Heart right ventricle (tissue), 16 donors: ENCODE data around the gene NFIC. TPM values are rescaled to one million over a fixed set of nuclear protein-coding genes. Genes with fewer than 3 reads are reported as not detected.

ENCODE experiments used
- ATAC-seq, 8 donors: fragments of 200-7000 bp; cut with Tn5 transposase; one replicate each; pipeline ENCODE4 v1.9.1; 2020; ENCODE audit warnings: mild to moderate bottlenecking in 8 of 8, moderate library complexity in 8 of 8, moderate number of reproducible peaks in 1 of 8
- DNase-seq, 2 donors: peaks; one replicate each; pipeline ENCODE4 v3.0.0-alpha.2; 2020
- H3K27ac ChIP-seq, 10 donors: fragments of 200-600 bp; sonication (generic) in 2 of 10; one replicate each; pipeline versions ENCODE4 v1.5.0 to v1.8.0; 2020 to 2022; ENCODE audit warnings: mild to moderate bottlenecking in 3 of 10
- H3K27me3 ChIP-seq, 7 donors: fragments of 200-600 bp; one replicate each; pipeline ENCODE4 v1.8.0; 2021 to 2022; ENCODE audit warnings: mild to moderate bottlenecking in 2 of 7
- H3K36me3 ChIP-seq, 9 donors: fragments of 200-600 bp; sonication (generic) in 1 of 9; one replicate each; pipeline versions ENCODE4 v1.5.0 to v1.8.0; 2020 to 2022; ENCODE audit warnings: mild to moderate bottlenecking in 2 of 9
- H3K4me1 ChIP-seq, 9 donors: fragments of 200-600 bp; sonication (generic) in 1 of 9; one replicate each; pipeline versions ENCODE4 v1.5.0 to v1.8.0; 2020 to 2022; ENCODE audit warnings: mild to moderate bottlenecking in 4 of 9
- H3K4me3 ChIP-seq, 10 donors: fragments of 200-600 bp; sonication (generic) in 2 of 10; one replicate each; pipeline versions ENCODE4 v1.5.0 to v1.8.0; 2020 to 2022; ENCODE audit warnings: mild to moderate bottlenecking in 7 of 10, moderate library complexity in 2 of 10
- H3K9me3 ChIP-seq, 11 donors: fragments of 200-600 bp in 10 of 11; sonication (generic) in 2 of 11; one replicate each; pipeline versions ENCODE4 v1.5.0 to v1.8.0; 2013 to 2022; ENCODE audit warnings: mild to moderate bottlenecking in 2 of 11, control low read depth in 1 of 11, moderate library complexity in 1 of 11
- WGBS, 2 donors: extraction: QIAGEN DNeasy Blood & Tissue Kit; methylation state at CpG; one replicate each; pipeline ENCODE4 v1.1.7; 2013; ENCODE audit warnings: inconsistent platforms in 1 of 2; 5-methylcytosine and 5-hydroxymethylcytosine counted together
- intact Hi-C, 10 donors: fragments of 100-400 bp; cut with DNase I; formaldehyde crosslinking; loops; one replicate each; pipeline versions ENCODE4 v1.11.1 to v1.14.2; 2022
- polyA plus RNA-seq, 2 donors: library from polyadenylated mRNA; stranded (reverse); fragments of 200-250 nt; gene quantifications; one replicate each; pipeline ENCODE4 v1.2.3, GENCODE V29; 2013
- total RNA-seq, 10 donors: library from RNA; stranded (reverse); fragmentation: NEBNext Ultra II Directional in 3 of 10; extraction: Animal tissue kit (Norgen Biotek cat#: 25700) in 3 of 10; gene quantifications; one replicate each; pipeline versions ENCODE4 v1.2.1 to v1.2.4, GENCODE V29; 2021 to 2023
- TF ChIP-seq, protein P1 (sequence below), 9 donors: fragments of 200-600 bp; sonication (generic) in 2 of 9; IDR thresholded peaks; one replicate each; pipeline versions ENCODE4 v1.5.0 to v1.8.0; 2021 to 2022; ENCODE audit warnings: antibody characterized with exemption in 9 of 9, mild to moderate bottlenecking in 5 of 9, moderate library complexity in 1 of 9
- donor health status: Arrhythmogenic right ventricular cardiomyopathy.
- donor health status: ischemic (EF 13 %, LVEDD 7.1; RV severe dilation, severe dysfunction).
- donor health status: healthy with polysubstance abuse.
- donor health status: DM: no; HTN: yes; CAD: no.
- donor health status: DM: no; HTN: no; CAD: no.
- donor health status: ischemic (EF 25% LVEDD 6.9; RV normal size, moderate dysfunction).
- donor health status: ischemic (EF 25% LVEDD 5.7; RV mildly dilated, moderate dysfunction).
- donor health status: healthy.
- donor health status: DM: yes; HTN: yes; CAD: no.
- donor health status: Ischemic cardiomyopathy.
- donor health status: ischemic (EF 35%, LVEDD 5.7; RV mildly dilated, moderate dysfunction).
- donor health status: nonischemic (EF 11% LVEDD 7.7; RV severe dilation, severe dysfunction).
- donor health status: DM: yes; HTN: yes; CAD: no.
- donor health status: PGD.
- donor health status: ischemic (EF 29% LVEDD 5.4; RV normal size, mild dysfunction).
- donor health status: nonischemic (EF 23%, LVEDD 6.1; RV moderate dilation, normal function).

The NFIC gene
- total and polyA plus RNA-seq, 12 donors = 52.3 to 217 (median 157) TPM

DNA sequence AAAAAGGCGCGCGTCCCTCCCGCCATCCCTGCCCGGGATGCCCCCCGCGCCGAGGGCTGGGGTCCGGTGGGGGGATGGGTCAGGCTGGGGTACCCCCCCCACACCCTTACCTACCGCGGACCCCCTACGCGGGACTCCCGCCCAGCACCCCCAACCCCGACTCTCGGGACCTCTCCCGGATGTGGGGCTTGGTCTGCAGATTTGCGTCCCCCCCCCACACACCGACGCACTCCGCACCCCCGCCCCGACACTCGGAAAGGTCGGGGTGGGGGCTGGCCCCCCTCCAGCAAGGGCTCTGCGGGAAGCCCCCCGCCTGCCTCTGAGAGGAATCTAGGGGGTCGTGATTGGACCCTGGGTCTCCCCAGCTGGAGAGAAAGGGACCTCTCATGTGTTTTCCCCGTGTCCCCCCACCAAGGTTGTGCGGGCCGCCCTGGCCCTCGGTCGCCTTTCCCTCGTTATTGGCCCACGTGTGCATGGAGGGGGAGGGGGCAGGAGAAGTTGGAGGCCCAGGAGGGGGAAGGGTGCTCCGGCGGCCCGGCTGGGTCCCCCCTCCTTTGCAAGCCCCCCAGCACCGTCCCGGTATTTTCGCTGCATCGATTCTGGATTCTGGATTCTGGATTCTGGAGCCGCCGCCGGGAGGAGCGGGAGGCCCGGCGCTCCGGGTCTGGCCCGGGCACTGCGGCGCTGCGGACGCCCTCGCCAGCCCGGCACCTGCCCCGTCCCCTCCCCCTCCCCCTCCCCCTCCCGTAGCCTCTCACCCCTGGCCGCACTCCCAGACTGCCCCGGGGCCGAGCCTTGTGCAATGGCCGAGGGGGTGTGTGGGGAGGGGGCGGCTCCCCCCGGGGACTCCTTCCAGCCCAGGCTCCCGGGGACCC lies 607 bp downstream of the NFIC start:
- Histone ChIP-seq H3K27me3 (no peaks in the 10 kb centered on the region), H3K4me1 (peaks cover 25 to 71% (median 61%) of the 10 kb centered on the region in 9 donors), H3K36me3 (peaks cover 0 to 4% (median 0%) of the 10 kb centered on the region in 9 donors), H3K9me3 (no peaks in the 10 kb centered on the region), H3K4me3 (peak overlapping the region; percentile 78 to 95 (median 84)), H3K27ac (peak overlapping the region; percentile 94 to 100 (median 98))
- DNase-seq (peak; percentile 58 to 63), ATAC-seq (peak; percentile 25 to 58 (median 36))
- TF ChIP-seq, protein P1, sequence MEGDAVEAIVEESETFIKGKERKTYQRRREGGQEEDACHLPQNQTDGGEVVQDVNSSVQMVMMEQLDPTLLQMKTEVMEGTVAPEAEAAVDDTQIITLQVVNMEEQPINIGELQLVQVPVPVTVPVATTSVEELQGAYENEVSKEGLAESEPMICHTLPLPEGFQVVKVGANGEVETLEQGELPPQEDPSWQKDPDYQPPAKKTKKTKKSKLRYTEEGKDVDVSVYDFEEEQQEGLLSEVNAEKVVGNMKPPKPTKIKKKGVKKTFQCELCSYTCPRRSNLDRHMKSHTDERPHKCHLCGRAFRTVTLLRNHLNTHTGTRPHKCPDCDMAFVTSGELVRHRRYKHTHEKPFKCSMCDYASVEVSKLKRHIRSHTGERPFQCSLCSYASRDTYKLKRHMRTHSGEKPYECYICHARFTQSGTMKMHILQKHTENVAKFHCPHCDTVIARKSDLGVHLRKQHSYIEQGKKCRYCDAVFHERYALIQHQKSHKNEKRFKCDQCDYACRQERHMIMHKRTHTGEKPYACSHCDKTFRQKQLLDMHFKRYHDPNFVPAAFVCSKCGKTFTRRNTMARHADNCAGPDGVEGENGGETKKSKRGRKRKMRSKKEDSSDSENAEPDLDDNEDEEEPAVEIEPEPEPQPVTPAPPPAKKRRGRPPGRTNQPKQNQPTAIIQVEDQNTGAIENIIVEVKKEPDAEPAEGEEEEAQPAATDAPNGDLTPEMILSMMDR (IDR thresholded peaks at IDR 0.05) = no peak
- intact Hi-C loops = loop anchor here in 6 of 10 donors (2.0 to 5.0 kb wide), 4 partner anchors 35 to 62 kb away; no protein-coding TSS in a partner anchor
- 1% methylated on average over 47 to 65 of the region's 65 CpGs for WGBS, 2 donors

DNA sequence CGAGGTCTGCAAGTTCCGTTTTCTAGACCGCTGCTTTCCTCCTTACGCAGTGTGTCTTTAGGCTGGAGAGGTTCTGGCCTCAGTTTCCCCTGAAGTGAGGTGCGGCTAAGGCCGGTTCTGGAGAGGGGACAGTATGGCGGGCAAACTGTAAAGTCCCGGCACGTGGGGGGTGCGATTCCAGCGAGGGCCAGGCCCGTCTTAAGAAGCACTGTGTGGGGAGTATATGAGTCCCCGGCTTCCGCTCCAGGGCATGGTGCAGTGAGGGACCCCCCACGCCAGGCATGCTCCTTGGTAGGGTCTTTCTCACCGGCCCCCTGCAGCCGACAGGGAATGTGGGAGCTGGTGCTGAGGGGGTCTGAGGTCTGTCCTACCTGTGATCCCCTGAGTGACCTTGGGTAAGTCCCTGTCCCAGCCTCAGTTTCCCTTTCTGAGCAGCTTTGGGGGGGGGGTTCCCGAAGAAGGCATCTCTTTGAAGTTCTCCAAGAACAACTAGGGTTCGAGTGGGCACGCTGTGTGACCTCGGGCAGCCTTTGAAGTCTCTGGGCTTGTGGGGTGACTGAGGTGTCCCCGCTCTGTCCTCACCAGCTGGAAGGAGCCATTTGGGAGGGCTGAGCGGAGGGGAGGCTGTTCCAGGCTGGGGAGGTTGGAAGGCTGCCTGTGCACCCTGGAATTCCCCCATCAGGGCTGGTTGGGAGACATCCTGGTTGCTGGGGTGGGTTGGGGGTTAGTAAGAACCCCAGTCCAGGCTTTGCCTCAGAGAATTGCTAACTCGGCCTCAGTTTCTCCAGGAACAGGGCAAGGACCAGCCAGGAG lies 1.5 kb downstream of the NFIC start:
- H3K9me3 ChIP-seq = no peaks in the 10 kb centered on the region
- ATAC-seq = no peak
- no peak for DNase-seq
- H3K27me3 ChIP-seq = no peaks in the 10 kb centered on the region
- WGBS, 2 donors = 33 to 35% methylated on average over 24 of the region's 24 CpGs
- TF ChIP-seq, protein P1 (IDR thresholded peaks at IDR 0.05) = no peak
- H3K36me3 ChIP-seq = peaks cover 0 to 7% (median 0%) of the 10 kb centered on the region in 9 donors
- intact Hi-C loops = loop anchor here in 6 of 10 donors (2.0 to 5.0 kb wide), 4 partner anchors 34 to 61 kb away; no protein-coding TSS in a partner anchor
- peak overlapping the region; percentile 94 to 100 (median 98) for H3K27ac ChIP-seq
- peaks cover 25 to 65% (median 54%) of the 10 kb centered on the region in 9 donors for H3K4me1 ChIP-seq
- H3K4me3 ChIP-seq = peak overlapping the region; percentile 78 to 95 (median 84)

DNA sequence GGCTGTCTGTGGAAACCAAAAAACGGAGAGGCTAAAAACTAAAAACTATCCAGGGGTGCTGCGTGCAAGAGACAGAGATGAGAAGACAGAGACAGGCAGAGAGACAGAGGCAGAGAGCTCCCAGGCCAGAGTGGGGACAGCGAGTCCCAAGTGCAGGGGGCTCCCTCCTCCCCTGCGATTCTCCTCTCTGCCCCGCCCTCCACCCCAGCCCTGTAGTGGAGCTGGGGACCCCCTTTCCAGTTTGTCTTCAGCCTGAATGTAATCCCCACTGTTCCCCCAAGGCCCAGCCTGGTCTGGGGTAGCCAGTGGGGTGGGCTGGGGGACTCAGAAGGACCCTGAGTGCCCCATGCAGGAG lies 2.0 kb downstream of the NFIC start:
- 37 to 43% methylated on average over 5 of the region's 5 CpGs for WGBS, 2 donors
- DNase-seq (no peak), ATAC-seq (no peak)
- peaks cover 0 to 8% (median 0%) of the 10 kb centered on the region in 9 donors for H3K36me3 ChIP-seq
- H3K4me3 ChIP-seq = peak overlapping the region in 9 of 10 donors; percentile 78 to 95 (median 84)
- intact Hi-C loops = loop anchor here in 2 of 10 donors (5.0 kb wide), 2 partner anchors 34 to 39 kb away; no protein-coding TSS in a partner anchor
- H3K27ac ChIP-seq = peak overlapping the region; percentile 94 to 100 (median 98)
- TF ChIP-seq, protein P1 (IDR thresholded peaks at IDR 0.05) = no peak
- H3K4me1 ChIP-seq = peaks cover 25 to 64% (median 53%) of the 10 kb centered on the region in 9 donors
- H3K27me3 ChIP-seq = no peaks in the 10 kb centered on the region
- H3K9me3 ChIP-seq = no peaks in the 10 kb centered on the region

DNA sequence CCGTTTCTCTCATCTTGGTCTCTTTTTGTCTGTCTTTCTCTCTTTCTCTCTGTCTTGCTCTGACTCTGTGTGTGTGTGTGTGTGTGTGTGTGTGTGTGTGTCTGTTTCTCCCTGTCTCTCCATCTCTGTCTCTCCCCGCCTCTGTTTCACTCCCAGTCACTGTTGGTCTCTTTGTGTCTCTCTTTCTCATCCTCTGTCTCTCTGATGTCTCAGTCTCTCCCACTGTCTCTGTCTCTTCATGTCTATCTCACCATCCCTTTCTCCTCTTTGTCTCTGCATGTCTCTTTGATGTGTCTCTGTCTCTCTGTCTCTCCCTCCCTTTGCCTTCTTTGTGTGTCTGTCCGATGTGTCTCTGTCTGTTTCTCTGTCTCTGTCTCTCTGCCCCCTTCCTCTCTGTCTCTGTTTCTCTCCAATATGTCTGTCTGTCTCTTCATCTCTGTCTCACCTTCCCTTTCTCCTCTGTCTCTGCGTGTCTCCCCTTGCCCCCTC lies 2.5 kb downstream of the NFIC start:
- TF ChIP-seq, protein P1 (IDR thresholded peaks at IDR 0.05) = no peak
- intact Hi-C loops = loop anchor here in 2 of 10 donors (5.0 kb wide), 2 partner anchors 33 to 38 kb away; no protein-coding TSS in a partner anchor
- Histone ChIP-seq H3K27me3 (no peaks in the 10 kb centered on the region), H3K4me3 (peak overlapping the region in 9 of 10 donors; percentile 78 to 95 (median 84)), H3K36me3 (peaks cover 0 to 10% (median 0%) of the 10 kb centered on the region in 9 donors), H3K4me1 (peaks cover 25 to 69% (median 51%) of the 10 kb centered on the region in 9 donors), H3K27ac (peak overlapping the region; percentile 94 to 100 (median 98)), H3K9me3 (no peaks in the 10 kb centered on the region)
- 30 to 38% methylated on average over 4 of the region's 4 CpGs for WGBS, 2 donors
- no peak for DNase-seq
- ATAC-seq = no peak
